ENCODE measurements around the gene MORF4L2.

Gene MORF4L2, protein sequence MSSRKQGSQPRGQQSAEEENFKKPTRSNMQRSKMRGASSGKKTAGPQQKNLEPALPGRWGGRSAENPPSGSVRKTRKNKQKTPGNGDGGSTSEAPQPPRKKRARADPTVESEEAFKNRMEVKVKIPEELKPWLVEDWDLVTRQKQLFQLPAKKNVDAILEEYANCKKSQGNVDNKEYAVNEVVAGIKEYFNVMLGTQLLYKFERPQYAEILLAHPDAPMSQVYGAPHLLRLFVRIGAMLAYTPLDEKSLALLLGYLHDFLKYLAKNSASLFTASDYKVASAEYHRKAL

GRCh38 chrX:103686199-103687072 lies at the start of gene MORF4L2:
MORF4L2 (minus strand) TSS chrX:103686699; CDS start chrX:103677027, 9,672 bp downstream.
- DNase-seq = peak; percentile 94 to 96

- DNase-seq = no peak
Observed at GRCh38 chrX:103734125-103734760, 47.7 kb upstream of the MORF4L2 start.

DNA sequence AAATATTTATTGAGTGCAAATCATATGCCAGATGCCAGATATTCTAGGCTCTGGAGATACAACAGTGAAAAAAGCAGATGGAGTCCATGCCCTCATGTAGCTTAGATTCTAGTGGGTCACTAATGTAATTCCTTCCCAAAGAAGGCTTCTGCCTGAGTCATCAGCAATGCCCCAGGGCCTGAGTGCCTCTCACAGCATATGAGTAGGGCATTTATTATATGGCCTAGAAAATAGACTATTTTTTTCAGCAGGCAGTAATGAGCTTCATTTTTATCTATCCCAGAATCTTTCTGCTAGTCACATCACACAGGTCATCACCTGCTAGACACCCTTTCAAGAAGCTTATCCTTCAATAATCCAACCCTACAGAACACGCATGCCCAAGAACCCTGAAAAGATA lies 46.5 kb upstream of the MORF4L2 start:
- DNase-seq = no peak

DNA sequence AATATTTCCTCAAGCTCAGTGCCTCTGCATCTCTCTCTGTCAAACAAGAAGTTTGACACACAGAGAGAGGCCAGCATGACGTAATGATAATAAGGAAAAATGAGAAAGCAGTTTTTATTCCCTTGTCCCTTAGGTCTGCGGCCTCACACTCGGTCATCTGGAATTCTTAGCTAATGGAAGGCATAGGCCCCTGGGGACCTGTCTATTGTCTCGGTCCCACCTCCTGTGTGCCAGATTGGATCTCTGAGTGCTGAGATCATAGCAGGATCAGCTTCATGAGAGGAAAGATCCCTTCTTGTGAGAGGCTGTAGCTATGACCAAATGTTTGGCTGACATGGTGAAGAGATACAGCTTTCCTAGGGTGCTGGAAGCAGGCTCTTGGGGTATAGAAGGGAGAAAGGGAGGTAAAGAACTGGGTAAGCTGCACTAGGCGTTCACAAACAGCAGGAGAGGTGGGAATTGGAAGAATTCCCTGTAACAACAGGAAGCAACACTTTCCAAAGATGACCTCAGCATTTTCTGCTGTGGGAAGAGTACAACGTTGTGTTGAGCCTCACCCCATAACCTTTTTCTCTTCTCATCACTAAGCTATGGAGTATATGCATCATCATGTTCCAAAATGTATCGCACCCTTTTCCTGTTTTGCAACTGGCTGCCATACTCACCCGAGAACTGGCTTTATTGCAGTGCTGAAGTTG lies 44.4 kb upstream of the MORF4L2 start:
- no peak for DNase-seq

DNA sequence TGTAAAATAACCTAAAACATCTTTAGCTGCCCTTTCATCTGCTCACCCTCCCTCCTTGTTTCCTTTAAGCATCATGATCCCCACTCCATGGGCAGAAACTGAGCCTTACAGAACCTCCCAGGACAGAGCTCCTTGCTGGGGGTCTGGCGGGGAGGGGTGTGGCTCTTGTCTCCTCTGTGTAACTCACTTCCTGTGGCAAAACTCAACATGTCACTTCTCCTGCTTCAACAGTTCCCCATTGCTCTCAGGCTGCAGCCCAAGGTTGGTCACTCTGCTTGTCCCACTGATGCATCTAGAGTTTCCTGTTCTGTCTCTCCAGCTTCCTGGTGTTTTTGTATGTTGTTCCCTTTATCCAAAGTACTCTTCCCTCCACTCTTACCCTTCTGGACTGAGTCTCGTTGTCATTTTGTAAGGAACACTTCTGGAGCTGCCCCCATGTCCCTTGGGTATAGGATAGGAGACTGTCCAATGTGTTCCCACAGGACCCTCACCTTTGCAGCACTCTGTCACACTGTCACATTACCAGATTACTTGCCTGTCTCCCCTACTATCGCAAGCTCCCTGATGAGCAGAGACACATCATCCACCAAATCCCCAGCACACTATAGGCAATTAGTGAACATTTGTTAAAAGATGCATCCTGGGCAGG lies 43.8 kb upstream of the MORF4L2 start:
- no peak for DNase-seq

- no peak for DNase-seq
Observed at GRCh38 chrX:103729015-103729414, 42.5 kb upstream of the MORF4L2 start.

DNA sequence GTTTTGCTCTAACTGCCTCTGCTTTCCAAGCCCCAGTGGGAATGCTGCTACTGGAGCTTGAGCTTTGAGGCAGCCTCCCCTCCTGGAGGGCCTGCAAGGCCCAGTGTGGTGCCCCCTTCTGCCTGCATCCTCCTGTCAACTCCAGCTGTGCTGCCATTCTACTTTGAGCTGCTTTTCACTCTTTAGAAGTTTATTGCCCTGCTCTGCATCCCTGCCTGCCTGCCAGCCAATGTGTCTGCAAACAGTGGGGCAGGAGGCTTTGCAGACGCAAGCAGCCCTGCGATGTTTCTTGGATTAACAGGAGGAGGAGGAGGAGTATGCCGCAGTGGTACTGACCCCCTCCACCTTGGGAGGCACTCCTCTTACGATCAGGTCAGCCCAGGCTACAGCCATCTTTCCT lies 40.6 kb upstream of the MORF4L2 start:
- DNase-seq = no peak

DNA sequence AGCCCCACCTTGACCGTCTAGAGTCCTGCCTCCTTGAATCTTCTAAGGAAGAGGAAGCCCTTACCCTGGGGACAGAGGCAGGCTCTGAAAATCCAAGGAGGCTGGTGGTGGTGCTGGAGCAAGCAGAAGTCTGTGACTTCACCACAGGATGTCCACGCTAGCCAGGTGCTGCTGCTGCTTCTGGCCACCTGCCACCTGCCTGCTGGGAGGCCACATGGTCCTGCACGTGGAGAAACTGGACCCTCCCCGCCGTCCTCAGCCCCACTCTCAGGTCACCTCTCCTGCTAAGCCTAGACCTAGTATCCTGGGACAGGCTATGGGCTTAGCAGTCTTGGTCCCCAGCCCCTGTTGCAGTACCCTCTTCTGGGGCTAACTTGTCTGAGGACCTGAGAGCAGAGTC lies 40.0 kb upstream of the MORF4L2 start:
- DNase-seq = no peak

DNA sequence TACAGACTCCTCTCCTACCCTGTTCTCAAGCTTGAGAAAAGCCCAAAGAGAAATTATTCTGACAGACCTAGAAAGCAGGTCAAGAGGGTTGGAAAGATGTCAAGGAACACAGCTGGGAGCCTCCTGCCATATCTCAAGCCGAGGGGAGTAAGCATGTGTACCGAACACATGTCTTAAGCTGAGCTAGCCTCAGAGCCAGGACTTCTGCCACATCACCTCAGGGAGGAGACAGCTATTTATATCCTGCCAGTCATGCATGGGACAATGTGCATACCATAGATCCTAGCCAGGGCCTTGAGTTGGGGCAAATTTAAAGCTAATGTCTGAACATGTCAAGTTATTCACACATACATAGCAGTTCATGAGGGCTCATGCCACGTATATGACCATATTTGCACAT lies 36.0 kb upstream of the MORF4L2 start:
- no peak for DNase-seq

GRCh38 chrX:103718120-103718519 lies 31.6 kb upstream of the MORF4L2 start:
- no peak for DNase-seq

DNA sequence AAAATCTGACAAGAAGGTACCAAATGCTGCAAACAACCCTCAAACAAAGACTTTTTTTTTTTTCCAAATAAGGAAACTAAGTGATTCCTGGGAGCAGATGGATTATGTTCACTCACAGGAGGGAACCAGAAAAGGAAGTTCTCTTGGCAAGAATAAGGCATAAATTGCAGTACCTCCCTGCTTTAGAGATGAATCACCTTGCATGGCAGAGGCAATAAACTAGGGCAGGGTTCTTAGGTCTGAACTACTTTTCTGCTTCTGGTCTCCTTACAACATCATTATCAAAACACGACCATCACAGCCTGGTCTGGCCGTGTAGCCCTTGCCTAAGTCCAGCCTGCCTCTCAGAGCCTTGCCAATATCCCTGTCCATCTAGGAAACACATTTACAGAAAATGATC lies 30.5 kb upstream of the MORF4L2 start:
- no peak for DNase-seq

- DNase-seq = no peak
Observed at GRCh38 chrX:103710609-103711008, 24.1 kb upstream of the MORF4L2 start, which contains the start of gene TMEM31. TMEM31 (plus strand) TSS chrX:103710909; CDS start chrX:103712259, 1,350 bp downstream.

GRCh38 chrX:103704863-103705262 lies 18.4 kb upstream of the MORF4L2 start:
- no peak for DNase-seq

GRCh38 chrX:103699243-103699642 lies 12.7 kb upstream of the MORF4L2 start:
- DNase-seq = no peak

- DNase-seq = no peak
Observed at GRCh38 chrX:103697687-103698086, 11.2 kb upstream of the MORF4L2 start.

DNA sequence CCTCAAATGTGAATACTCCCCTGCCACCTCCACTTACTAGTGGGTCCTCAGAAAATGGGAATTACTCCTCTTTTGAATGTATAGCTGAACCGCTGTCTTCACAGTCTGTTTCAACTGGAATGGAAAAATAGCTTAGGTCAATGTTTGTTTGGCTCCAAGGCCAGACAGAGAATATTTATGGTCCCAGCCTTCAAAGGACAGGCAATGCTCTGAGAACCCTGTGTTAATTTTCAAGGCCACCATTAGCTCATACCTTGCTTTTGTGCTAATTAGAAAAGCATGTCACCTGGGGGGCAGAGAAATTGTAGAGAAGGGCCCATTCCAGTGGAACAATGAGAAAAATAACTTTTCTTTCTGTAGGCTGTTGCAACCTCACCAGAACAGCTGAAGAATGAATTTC lies 4.6 kb upstream of the MORF4L2 start:
- DNase-seq = no peak

- peak in 1 of 2 donors; percentile 47 for DNase-seq
Observed at GRCh38 chrX:103688946-103689345, 2.4 kb upstream of the MORF4L2 start.

GRCh38 chrX:103687696-103688201 lies 1.2 kb upstream of the MORF4L2 start:
- DNase-seq = peak; percentile 57 to 68

DNA sequence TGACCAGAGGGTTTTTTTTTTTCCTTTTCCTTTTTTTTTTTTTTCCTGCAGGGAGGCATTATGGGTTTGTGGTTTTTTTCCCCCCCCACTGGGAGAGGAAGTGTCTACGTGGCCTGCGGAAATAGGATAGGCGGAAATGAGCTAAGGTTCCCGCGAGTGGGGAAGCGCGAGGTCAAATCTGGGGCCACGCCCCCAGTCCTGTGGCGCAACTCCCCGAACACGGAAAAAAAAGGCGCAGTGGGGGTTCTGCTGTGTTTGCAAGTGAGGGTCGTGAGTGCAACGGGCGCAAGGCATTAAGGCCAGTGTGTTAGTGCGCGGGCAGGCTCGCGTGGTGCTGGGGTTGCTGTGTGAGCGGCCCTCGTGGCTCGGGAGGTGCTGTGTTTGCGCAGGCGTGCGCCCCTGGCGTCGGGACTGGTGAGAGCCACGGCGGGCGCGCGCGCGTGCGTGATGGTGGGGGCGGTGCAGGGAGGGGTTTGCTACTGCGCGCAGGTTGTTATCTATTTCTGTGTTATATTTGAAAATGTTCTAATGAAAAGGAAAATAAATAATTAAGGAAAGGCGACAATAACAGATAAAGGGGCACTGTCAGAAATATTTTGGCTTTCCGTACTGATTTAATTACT lies 685 bp upstream of the MORF4L2 start:
- peak; percentile 88 to 89 for DNase-seq

- no peak for DNase-seq
Observed at GRCh38 chrX:103685396-103685795, 1.1 kb downstream of the MORF4L2 start.

GRCh38 chrX:103681443-103681842 lies 5.1 kb downstream of the MORF4L2 start:
- DNase-seq = no peak

Measured in CD4-positive, alpha-beta T cell treated with Interferon alpha-2 for 1 hour (primary cell).